KOPT-K1 (cell line): Measurements from ENCODE around the gene SSBP1.

ENCODE experiments used
- H3K27ac ChIP-seq: fragments of 200-600 bp; sonication (generic); 2 replicates; pipeline ENCODE4 v1.5.1; 2016; ENCODE audit warnings: antibody characterized with exemption, mild to moderate bottlenecking, low read depth, low read length; ENCODE audit not compliant: poor library complexity, severe bottlenecking
- H3K36me3 ChIP-seq: fragments of 200-600 bp; sonication (generic); 2 replicates; pipeline ENCODE4 v1.5.1; 2017; ENCODE audit warnings: antibody characterized with exemption, mild to moderate bottlenecking, low read length, moderate library complexity; ENCODE audit not compliant: insufficient read depth
- H3K9me3 ChIP-seq: fragments of 200-600 bp; sonication (generic); 2 replicates; pipeline ENCODE4 v1.5.1; 2017; ENCODE audit warnings: antibody characterized with exemption, low read length, mild to moderate bottlenecking; ENCODE audit not compliant: insufficient read depth, poor library complexity, severe bottlenecking

The SSBP1 gene

DNA sequence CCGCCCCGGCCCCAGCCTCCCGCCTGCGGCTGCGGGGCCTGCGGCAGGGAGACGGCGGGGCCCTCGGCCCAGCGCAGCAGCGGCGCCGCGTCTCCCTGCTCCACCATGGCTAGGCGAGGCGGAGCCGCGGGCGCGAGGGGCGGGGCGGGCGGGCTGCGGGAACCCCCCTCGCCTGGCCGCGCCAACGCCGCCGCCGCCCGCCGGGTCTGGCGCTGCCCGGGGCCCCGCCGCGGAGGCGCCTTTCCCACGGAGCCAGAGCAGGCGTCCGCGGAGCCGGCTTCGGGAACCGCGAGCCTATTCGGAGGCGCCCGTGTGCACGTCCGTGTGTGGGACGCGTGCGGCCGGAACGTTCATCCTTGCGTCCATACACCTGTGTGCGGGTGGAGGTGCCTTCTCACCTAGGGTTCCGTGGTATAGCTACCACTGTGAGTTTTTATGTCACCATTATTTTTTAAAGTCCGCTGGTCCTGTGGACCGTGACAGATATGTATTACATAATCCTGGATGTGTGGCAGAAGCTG lies 36.1 kb upstream of the SSBP1 start, which contains the start of gene DENND11:
DENND11 (minus strand) TSS at position 120 of the 521 bp plus-strand sequence; CDS start at position 107, 13 bp downstream.
- Histone ChIP-seq H3K27ac (peak within 1 kb of the TSS; percentile 36), H3K36me3 (no peaks in the 10 kb centered on the region), H3K9me3 (no peaks in the 10 kb centered on the region)

DNA sequence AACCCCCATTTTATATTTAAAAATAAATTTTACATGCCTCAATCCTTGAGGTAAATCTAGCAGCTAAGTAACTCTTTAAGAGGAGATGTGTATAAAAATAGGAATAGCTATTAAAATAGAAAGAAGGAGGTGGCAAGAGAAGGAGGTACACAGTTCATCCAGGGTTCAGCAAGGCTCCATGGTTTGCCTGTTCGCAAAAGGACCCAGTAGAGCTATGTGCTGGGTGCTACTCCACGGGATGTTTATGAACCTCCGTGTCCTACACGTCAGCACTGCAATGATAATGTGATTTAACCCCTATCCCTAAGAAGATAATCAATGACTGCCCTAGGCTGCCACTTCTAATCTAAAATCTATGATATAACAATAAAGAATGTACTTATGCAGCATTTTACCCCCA lies 35.3 kb upstream of the SSBP1 start:
- no peaks in the 10 kb centered on the region for H3K36me3 ChIP-seq
- H3K9me3 ChIP-seq = no peaks in the 10 kb centered on the region
- H3K27ac ChIP-seq = no peak overlapping the region

DNA sequence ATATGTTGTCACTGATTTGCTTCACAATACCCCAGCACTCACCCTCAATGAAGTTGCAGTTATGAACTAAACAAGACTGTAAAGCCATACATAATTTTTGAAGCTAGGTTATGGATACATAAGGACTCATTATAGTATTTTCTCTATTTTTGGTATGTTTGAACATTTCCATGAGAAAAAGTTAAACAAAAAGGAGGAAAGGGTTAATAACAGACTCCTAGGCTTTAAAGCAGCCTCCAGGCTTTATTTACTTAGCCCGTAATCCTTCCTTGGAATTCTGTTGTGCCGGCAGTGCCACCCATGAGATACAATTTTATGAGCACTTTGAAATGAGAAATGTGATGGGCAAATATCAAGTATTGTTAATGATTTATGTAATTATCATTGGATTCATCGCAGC lies 34.0 kb upstream of the SSBP1 start:
- H3K27ac ChIP-seq = no peak overlapping the region

GRCh38 chr7:141704741-141705140 lies 33.4 kb upstream of the SSBP1 start:
- Histone ChIP-seq H3K36me3 (no peaks in the 10 kb centered on the region), H3K9me3 (no peaks in the 10 kb centered on the region), H3K27ac (no peak overlapping the region)

More for the DNA sequence above, 34.0 kb upstream of the SSBP1 start:
- H3K9me3 ChIP-seq = no peaks in the 10 kb centered on the region
- no peaks in the 10 kb centered on the region for H3K36me3 ChIP-seq

DNA sequence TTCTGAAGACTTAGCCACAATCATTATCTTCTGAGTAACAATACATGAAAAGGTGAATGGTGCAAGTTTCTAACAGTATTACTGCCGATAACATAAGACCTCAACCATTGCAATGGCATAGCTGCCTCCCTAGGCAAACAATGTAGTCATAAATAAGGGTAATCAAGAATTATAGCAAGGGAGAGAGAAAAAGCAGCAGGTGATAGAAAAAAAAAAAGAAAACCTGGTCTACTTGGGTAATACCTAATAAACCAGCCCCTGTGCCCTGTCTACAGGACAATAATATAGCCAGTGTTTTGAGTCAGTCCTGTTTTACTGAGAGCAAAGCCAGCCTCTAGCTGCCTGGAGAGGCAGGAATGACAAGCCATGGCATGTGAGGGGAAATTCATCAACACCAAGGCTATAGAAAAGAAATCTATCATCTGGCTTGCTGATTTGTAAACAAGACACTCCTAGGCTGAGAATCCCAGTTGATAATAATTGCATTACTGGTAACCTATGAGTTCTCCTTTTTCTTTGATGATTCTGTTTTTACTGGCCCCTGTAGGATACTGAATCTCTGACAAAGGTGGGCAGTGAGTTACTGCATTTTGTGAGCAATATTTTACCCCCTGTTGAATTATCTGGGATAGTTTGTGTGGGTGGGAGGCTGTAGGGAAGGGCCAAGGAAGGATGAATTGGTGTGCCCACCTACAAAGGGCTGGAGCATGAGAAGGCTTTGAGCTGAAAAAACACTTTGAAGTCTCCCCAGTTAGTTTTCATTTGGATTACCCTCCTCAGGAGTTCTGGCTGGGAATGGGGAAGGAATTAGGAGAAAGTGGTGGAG lies 31.7 kb upstream of the SSBP1 start:
- Histone ChIP-seq H3K9me3 (no peaks in the 10 kb centered on the region), H3K27ac (no peak overlapping the region), H3K36me3 (no peaks in the 10 kb centered on the region)

DNA sequence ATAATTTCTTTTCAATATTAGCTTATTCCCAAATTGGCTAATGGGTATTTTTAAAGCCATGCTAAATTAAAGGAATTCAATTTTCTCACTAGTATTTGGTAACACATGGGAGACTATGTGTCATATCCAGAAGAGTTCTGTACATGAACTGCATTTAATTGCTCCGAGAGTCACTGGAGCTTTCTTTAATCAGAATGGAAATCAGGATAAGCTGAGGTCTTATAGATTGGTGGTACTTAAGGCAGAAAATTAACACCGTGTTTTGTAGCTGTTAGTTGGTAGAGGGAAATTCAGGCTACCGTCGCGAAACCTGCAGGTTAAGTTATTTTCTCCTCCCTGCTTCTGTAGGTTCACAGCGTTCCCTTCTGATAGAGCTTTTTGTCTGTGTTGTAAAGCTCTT lies 29.8 kb upstream of the SSBP1 start, which contains the start of gene WEE2:
WEE2 (plus strand) TSS at position 3 of the 400 bp plus-strand sequence. CDS start 406 bp downstream, outside the sequence.
- Histone ChIP-seq H3K9me3 (no peaks in the 10 kb centered on the region), H3K36me3 (no peaks in the 10 kb centered on the region), H3K27ac (no peak within 1 kb of the TSS)

DNA sequence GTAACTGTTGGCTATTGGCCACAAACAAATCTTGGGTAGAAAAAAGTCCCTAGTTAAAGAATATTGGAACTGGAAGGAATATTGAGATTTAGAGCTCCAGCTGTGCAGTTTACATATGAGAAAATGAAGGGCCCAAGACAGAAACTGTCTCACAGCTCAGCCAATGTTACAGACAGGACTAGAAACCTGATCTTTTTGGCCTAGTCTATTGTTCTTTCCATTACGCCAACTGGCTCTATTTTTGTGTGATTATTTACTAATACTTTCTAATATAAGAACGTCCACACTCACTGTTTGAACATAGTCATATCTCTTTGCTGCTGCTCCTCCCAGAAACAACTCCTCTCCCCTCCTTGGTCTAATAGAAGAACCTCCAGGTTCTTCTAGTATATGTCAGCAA lies 28.8 kb upstream of the SSBP1 start:
- Histone ChIP-seq H3K9me3 (no peaks in the 10 kb centered on the region), H3K36me3 (no peaks in the 10 kb centered on the region), H3K27ac (no peak overlapping the region)

GRCh38 chr7:141709749-141710148 lies 28.4 kb upstream of the SSBP1 start:
- no peaks in the 10 kb centered on the region for H3K9me3 ChIP-seq
- no peaks in the 10 kb centered on the region for H3K36me3 ChIP-seq
- H3K27ac ChIP-seq = no peak overlapping the region

DNA sequence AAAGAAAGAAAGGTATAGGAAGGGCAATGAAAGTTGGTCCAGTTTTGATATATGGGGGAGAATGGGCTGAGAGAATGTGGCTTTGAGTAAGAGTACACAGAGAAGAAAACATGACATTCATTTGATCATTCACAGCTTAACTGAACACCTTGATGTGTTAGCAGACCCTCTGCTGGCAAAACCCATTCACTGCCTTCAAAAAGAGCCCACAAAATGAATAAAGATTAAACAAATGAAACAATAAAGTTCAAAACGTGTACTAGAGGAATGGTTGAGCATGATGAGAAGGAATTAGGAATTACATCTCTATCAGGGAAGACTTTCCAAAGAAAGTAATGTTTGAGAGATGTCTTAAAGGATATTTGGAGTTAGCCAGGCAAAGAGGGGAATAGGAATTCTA lies 27.9 kb upstream of the SSBP1 start:
- H3K9me3 ChIP-seq = no peaks in the 10 kb centered on the region
- H3K27ac ChIP-seq = no peak overlapping the region
- no peaks in the 10 kb centered on the region for H3K36me3 ChIP-seq

- Histone ChIP-seq H3K9me3 (no peaks in the 10 kb centered on the region), H3K36me3 (no peaks in the 10 kb centered on the region), H3K27ac (no peak overlapping the region)
These were observed 25.4 kb upstream of the SSBP1 start for GRCh38 chr7:141712603-141713255.

DNA sequence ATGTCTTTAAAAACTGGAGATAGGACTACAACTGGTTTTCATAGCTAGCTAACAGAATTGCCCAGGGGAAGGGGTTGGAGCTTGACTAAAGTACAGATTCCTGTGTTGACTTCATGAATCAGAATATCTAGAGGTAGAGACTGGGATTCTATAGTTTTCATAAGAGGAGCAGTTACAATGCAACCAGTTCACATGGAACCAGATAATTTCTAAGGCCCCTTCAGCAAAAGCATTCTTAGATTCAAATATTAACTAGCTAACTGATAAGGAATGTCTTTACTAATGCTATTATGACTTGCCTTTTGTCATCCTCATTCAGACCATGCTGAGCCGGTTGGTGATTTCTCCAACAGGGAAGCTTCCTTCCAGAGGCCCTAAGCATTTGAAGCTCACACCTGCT lies 24.3 kb upstream of the SSBP1 start:
- no peak overlapping the region for H3K27ac ChIP-seq

DNA sequence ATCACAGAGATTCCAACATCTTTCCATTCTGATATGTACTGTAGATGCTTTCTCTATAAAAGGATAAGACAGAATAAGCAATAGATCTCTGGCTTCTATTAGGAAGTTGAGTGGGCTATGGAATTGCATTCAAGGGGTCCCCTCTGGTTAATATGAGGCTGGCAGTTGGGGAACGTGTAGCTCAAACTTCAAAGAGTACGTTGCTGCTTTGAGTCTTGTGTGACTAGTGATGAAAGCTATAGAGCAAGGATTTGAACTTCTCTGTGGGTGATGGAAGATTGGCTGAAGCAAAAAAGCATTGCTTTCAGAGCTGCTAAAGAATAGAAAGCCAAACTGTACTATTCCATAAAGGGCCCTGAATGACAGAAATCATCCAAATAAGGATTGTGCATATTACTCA lies 23.6 kb upstream of the SSBP1 start:
- no peak overlapping the region for H3K27ac ChIP-seq
- H3K36me3 ChIP-seq = no peaks in the 10 kb centered on the region
- no peaks in the 10 kb centered on the region for H3K9me3 ChIP-seq

More for the DNA sequence above, 24.3 kb upstream of the SSBP1 start:
- Histone ChIP-seq H3K36me3 (no peaks in the 10 kb centered on the region), H3K9me3 (no peaks in the 10 kb centered on the region)

DNA sequence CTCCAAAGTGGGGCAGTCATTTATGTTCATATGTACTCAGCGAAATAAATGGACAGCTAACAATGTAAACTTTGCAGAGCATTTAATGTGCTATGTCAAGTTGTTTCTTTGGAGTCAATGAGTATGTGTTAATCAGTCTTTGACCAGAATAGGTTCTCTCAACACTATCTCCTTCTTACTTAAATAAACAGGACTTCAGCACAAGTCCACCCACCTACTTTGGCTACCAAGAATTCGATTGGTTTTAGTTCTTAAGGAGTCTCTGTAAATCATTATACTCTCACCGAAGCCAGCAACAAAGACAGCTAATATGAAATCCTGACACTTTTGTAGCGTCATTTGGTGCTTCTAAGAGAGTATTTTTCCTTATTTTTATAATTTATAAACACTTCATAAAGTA lies 23.1 kb upstream of the SSBP1 start:
- Histone ChIP-seq H3K27ac (no peak overlapping the region), H3K36me3 (no peaks in the 10 kb centered on the region), H3K9me3 (no peaks in the 10 kb centered on the region)

DNA sequence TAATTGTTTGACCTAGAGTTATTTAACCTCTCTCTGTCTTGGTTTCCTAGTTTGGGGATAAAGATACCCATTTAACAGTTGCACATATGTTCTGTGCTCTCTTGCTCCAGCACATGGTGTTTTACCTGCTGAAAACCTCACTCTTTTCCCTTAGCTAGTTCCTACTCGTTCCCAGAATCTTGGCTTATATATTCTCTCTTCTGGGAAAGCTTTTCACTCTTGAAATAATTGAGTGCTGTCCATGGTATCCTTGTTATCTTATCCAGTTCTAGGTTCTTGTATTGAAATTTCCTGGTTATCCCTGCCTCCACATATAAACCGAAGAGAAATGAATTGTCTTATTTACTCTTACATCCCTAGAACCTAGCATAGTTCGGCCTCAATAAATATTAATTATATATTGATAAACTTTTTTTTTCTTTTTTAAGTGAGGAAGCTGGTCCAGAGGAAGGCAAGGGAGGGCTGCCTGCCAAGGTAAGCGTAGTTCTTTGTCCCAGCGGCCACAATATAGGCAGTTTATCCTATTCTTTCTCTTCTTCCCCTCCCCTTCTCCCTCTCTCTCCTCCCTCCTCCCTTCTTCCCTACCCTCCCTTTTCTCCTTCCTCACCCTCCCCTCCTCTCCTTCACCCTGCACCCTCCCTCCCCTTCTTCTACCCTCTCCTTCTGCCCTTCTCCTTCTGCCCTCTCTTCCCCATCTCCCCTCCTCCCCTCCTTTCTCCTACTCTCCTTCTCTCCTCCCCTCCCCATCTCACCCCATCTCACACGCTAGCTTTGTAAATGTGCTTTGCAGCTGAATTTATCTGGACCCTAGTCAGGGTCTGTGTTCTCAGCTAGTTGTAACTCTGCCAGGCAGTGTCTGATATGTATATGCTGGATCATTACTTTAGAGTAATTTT lies 22.1 kb upstream of the SSBP1 start:
- H3K27ac ChIP-seq = no peak overlapping the region

DNA sequence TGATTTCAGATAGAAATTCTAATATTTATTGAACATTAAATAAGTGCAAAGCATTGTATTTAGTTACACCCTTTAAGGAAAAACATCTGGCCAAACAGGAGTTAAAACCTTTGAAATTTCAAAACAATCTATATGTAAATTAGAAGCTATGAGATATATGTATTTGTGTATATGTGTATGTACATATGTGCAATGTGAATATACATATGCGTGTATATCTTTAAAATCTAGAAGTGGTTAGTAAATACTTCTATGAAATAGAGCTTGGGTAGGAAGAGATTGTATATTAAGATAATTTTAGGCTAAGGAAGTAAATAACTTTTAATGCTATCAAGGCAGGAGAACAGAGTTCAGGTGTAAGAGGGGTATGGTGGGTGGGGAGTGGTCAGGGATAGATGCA lies 20.7 kb upstream of the SSBP1 start:
- no peak overlapping the region for H3K27ac ChIP-seq

More for the DNA sequence above, 22.1 kb upstream of the SSBP1 start:
- no peaks in the 10 kb centered on the region for H3K9me3 ChIP-seq
- H3K36me3 ChIP-seq = no peaks in the 10 kb centered on the region

More for the DNA sequence above, 20.7 kb upstream of the SSBP1 start:
- no peaks in the 10 kb centered on the region for H3K9me3 ChIP-seq
- no peaks in the 10 kb centered on the region for H3K36me3 ChIP-seq
